ENCODE results near the gene TIGD3. TPM values are rescaled to one million over a fixed set of nuclear protein-coding genes. Genes with fewer than 3 reads are reported as not detected.

The TIGD3 gene
- total and polyA plus RNA-seq, 2 of the 8 experiments (the other 6 are each of a cell fraction or from before 2014, with no cell fraction given), result 1.1 to 1.3 TPM

DNA sequence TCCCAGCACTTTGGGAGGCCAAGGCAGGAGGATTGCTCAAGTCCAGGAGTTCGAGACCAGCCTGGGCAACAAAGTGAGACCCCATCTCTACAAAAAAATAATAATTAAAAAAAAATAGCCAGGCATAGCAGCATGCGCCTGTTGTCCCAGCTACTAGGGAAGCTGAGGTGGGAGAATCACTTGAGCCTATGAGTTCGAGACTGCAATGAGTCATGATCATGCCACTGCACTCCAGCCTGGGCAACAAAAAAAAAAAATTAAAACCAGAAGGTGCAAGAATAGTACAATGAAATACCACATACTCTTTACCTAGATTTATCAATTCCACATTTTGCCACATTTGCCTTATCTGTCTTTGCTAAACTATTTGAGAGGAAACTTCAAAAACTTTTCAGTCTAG is 12.7 kb upstream of the TIGD3 start (continued):
- TF ChIP-seq GTF2F1 (IDR thresholded peaks at IDR 0.05; ENCODE audit: borderline replicate concordance, low read depth, low read length) (no peak), KDM5A (IDR thresholded peaks at IDR 0.05; ENCODE audit: low read length) (no peak), YY1 (IDR thresholded peaks at IDR 0.05; ENCODE audit: low read depth, low read length) (no peak), RAD21 (IDR thresholded peaks at IDR 0.05 in 1 of 2, conservative IDR thresholded peaks at IDR 0.05 in 1 of 2; ENCODE audit: low read depth in 2 of 2, low read length in 2 of 2) (no peak)

All from H1 (cell line).